IPS-NIHi7 (cell line): ENCODE results near the gene ANXA6.
A peak's percentile ranks its signal among the peaks of the same experiment; 100 is the strongest.

Source experiments
- DNase-seq: peaks from one replicate; pipeline ENCODE4 v3.0.0; 2012; ENCODE audit warnings: mixed read lengths; ENCODE audit errors: extremely low spot score

ANXA6 gene

DNA sequence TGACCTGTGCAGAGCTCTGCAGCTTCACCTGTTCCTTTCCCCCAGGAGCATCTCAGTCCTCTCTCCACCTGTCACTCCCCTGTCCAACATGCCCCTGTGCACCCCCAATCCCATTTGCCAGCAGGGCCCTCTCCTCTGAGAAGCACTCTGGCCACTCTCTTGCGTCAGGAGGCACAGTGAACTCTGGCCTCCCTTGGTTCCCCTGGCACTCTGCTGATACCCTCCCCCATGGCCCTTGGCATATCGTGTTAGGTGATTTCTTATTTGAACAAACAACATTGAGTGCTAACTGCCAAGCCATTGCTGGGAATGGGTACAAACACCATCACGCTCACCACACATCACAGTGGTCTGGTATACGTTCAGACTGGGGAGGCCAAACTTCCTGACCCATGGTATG, 55.8 kb downstream of the ANXA6 start:
- DNase-seq = no peak

DNA sequence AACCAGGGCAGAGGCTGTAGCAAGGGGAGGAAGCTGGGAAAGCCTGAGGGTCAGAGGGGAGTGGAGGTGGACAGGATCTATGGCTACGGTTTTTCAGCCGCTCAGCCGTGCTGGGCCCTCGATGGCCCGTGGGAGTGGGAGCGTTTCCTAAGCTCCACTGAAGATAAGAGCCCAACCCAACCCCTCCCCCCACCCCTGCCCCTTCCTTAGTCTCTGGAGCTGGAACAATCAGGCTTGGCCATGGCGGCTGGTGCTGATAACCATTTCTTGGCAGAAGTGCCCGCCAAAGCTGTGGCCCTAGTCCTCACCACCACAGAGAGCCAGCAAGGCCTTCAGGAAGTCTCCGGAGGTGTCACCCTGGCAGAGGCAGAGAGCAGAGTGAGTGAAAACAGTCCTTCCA, 56.4 kb downstream of the ANXA6 start:
- DNase-seq = no peak

DNA sequence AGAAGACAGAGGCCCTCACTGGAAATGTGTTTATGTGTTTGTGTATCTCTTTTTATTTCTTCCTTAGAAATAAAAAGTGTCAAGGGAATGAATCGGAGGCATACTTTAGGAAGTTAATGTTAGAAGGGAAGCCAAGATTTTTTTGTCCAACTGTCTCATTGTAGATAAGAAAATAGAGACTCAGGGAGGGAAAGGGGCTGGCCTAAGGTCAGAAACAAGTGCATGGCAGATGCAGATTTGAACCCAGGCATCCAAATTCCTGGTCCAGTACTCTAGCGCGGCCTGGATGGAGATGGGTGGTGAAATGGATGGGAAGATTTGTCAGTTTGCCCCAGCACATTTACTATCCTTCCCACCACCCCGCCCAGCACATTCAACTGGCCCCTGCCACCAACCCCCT, 56.9 kb downstream of the ANXA6 start:
- DNase-seq = no peak

DNA sequence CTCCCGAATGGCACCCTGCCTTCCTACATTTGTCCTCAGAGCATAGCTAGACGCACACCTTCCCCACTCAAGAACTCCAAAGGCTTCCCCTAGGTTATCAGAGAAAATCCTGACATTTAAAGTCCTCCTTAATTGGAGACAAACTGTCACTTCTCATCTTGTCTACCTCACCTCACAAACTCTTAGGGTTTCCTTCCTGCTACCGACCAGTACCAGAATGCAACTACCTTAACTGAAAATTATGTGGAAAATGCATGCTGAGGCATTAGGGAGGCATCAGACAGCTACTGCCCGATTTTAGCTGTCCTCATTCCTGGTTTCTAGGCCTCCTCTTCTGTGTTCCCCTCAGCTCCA, 58.8 kb downstream of the ANXA6 start:
- no peak for DNase-seq

DNA sequence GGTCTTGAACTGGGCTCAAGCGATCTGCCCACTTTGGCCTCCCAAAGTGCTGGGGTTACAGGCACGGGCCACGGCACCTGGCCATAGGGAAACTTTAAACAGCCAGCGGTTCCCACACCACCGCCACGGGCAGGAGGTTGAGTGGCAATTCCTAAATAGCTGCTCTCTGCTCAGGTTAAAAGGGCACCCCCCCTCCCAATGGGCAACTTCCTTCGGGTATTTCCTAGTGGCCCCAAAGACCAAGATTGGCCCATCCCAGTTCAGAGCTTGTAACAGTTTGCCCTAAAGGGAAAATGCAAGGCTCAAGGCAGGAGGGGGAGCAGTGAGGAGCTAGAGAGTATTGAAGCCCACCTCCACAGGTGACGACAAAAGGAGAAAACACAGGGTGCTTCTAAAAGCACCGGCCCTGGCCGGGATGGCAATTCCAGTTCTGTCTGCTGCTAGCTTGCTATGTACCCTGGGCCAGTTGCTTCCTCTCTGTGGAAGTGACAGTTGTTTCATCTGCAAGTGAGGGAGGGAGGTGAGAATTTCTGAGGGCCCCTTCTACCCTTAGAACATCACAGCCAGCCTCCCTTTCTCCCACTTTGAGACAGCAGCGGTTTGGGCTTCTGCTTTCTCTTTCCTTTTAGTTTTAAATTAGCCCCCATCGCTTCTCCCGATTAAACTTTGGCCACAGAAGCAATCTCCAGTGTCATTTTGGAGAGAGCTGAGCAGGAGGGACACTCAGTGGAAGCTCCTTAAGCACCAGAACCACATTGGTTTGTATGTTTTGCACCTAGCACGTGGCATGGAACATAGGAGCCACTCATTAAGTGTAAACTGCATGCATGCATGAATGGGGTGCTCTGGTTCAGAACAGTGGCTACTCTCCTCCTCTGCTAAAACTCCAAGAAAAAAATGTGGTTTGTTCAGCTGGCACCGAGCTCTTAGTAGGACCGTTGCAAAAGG, 59.5 kb downstream of the ANXA6 start:
- DNase-seq = no peak

DNA sequence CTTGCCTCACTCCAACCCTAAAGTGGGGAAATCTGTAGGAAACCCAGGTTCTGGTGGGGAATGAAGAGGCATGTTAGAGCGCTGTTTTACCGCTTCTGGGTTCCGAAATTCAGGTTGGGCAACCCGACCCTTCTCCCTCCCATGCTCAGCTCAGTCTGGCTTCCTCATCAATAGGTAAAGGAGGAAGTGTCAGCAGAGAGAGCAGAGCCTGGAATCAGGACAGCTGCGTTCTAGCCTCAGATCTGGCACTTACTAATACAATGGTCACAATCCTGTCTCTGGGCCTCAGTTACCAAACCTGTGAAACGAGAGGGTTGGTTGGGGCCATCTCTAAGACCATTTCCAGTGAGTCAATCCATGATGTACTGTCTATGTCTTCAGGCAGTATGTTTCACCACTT, 60.5 kb downstream of the ANXA6 start:
- no peak for DNase-seq

DNA sequence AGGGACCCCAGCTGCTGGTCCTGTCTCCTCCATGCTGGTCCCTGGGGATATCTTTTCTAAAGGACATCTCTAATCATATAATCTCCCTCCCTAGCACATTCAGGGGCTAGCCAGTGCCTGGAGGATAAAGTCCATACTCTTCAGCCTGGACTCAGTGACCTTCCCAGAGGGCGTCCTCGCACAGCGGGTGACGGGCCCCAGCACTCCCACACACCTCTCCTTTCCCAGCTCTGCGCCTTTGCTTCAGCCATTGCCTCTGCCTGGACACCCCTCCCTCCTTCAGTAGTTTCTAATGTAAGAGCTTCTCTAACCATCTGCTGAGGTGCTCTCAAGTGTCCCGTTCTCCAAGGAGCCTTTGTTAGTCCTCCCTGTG, 61.6 kb downstream of the ANXA6 start:
- DNase-seq = no peak

DNA sequence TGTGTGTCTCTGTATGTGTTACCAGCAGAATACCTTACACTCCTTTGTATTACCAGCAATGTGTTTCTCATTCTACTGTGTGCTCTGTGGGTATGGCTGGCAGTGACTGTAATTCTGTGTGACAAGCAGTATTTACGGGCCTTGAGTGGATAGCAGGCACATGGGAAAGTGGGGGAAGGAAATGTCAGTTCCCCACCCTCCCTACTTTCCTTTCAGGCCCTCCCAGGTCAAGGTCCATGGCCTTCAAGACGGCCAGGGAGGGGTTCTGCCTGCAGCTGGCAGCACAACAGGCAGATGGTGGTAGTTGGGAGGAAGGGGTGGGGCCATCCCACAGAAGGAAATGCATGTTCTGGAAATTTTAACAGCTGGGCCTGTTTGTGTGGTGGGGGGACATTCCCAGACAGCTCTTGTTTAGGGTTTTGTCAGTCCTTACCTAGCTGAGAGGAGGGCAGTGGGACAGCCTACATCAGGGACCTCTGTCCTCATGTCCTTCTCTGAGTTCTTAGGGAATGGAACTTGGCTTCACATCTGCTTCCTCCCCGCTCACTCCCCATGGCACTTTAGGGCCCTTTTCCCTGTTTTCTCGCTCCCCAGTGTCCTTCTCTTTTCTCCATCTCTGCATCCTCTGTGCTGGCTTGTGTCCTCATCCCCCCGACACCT, 62.1 kb downstream of the ANXA6 start:
- no peak for DNase-seq

DNA sequence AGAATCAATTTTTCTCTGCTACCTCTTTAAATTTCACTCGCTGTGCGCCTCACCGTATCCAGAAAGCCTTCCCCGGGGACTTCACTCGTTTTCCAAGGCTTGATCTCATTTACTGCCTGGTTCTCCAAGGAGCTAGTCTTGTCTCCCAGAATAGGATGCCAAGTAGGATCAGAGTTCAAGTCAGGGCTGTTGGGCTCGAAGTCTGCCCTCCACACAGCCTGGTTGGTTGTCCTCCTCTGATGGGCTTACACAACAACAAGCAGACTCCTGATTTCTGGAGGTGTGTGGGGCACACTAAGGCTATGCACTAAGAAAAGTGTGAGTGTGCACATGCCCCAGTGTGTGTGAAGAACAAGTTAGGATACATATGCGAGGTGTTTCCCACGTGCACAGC, 62.7 kb downstream of the ANXA6 start:
- no peak for DNase-seq

DNA sequence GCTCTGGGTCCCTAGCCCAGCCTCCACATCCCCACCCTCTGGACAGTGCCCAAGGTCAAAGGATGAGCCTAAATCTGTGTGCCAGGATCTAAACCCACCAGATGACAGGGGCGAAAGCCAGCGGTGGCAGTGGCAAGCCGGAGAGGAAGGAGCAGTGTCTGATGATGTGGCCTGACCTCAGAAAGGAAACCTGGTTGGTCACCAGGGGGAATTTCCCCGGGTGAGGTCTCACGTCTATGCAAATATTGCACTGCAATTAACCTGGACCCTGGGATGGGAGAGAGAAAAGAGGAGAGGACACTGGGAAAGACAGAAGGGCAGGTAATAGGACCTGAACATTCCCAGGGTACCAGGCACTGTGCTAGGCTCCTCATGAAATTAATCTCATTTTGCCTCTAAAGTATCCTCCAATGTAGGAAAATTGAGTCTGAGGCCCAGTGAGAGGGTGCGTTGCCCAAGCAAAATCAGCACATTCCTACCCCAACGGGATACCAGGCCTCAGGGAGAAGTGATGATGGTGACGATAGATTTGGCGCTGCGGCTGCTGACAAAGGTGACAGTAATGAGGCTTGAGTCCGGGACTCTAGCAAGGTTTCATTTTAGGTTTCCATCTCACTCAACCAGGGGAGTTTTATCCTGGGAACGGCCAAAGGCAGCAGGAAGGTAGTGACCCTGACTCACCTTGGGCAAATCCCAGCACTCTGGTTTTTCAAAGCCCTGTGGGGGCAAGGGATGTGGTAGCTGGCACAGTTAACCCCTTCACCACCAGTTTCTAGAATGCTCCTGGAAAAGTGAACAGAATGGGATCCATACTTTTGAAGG, 63.3 kb downstream of the ANXA6 start:
- DNase-seq = no peak

DNA sequence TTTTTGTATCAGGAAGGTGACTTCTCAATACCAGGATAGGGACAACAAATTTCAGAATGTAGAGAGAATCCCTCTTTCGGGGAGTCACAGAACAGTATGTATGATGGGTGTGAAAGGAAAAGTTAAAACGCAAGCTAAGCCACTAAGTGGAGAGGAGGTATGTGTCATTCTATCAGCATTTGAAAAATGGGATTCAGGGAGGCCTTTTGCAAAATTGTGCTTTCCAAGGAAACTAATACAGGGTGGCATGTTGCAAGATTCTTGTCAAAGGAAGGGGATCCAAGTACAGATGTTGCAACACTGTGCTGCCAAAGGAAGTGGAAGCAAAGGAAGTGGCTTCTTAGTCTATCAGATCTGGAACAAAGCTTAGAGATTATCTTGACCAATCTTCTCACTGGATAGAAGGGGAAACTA, 64.1 kb downstream of the ANXA6 start:
- DNase-seq = no peak

DNA sequence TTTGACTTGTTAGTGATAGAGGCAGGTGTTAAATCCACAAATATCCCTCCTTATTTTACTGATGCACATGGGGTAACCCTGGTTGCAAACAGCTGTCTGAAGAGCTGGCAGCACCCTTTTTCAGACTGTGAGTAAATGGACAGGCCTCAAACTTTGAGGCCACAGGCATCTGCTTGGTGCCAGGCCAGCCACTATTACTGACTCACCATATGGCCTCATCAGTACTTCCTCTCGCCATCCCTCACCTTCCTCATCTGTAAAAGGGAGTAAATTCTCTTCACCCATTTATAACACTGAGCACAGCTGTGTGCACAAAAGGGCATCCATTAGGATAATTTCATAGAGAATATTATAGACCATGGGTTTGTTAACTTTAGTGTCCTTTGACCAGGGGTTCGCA, 64.8 kb downstream of the ANXA6 start:
- DNase-seq = no peak

DNA sequence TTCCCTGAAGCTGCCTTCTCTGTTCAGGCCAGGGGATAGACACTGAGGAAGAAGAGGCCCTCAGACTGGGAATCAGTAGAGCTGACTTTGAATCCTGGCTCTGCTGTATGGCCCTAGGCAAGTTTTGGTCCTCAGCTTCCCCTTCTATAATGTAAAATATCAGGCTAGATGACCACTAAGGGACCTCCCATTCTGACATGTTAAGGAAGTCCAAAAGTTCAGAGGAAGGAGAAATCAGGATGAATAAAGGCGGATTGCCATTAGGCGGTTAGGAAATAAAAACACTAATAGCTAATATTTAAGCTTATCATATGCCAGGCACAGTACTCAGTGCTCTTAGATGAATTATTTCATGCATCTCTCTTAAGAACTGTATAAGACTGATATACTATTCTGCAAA, 67.9 kb downstream of the ANXA6 start:
- DNase-seq = no peak

DNA sequence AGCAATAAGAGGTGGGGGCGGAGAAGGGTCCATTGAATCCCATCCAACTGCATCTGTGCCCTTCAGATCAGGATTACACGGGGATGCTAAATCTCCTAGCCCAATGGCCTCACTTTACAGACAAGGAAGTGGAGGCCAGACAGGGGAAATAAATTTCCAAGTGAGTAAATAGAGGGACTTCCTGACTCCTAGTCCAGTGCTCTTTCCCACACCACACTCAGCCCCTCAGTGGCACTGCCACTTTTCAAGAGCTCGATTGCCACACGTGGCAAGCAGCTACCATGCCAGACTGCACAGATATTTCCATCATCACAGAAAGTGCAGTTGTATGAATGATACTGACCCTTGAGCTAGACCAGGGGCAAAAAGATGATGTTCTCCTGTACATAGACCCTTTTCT, 68.6 kb downstream of the ANXA6 start:
- DNase-seq = no peak

DNA sequence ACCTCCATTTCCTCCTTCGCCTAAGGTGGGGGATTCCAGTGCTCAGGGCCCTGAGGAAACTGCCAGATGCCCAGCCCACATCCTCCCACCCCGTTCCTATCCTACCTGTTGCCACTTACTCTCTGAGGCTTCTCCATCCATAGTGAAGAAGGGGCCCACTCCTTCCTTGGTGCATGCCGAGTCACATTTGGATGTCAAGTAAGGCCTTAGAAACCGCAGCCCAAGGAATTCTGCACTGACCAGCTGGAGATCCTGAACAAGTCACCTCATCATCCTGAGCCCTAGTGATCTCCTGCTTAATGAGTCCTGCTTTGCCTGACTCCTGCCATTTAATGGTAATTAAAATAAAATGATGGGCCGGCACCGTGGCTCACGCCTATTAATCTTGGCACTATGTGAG, 70.1 kb downstream of the ANXA6 start:
- no peak for DNase-seq

DNA sequence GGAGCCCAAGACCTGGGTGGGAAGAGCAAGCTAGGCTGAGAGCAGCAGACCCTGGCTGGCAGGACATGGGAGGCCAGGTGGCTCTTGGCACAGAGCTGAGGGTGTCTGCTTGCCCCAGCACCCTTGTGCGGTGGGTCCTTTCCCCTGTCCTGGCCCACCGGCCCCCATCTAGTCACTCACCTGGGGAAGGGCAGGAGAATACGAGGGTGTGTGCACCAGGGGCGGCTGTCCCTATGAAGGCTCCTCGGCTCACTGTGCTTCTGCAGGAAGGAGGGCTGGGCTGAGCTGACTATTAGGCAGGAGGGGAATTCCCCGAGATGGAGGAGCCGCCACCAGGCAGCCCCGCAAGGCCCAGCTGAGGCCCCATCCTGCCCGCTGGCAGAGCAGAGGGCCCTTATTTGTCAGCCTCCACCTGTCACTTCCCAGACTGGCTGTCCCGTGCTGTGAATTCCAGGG, 70.6 kb downstream of the ANXA6 start:
- DNase-seq = no peak

DNA sequence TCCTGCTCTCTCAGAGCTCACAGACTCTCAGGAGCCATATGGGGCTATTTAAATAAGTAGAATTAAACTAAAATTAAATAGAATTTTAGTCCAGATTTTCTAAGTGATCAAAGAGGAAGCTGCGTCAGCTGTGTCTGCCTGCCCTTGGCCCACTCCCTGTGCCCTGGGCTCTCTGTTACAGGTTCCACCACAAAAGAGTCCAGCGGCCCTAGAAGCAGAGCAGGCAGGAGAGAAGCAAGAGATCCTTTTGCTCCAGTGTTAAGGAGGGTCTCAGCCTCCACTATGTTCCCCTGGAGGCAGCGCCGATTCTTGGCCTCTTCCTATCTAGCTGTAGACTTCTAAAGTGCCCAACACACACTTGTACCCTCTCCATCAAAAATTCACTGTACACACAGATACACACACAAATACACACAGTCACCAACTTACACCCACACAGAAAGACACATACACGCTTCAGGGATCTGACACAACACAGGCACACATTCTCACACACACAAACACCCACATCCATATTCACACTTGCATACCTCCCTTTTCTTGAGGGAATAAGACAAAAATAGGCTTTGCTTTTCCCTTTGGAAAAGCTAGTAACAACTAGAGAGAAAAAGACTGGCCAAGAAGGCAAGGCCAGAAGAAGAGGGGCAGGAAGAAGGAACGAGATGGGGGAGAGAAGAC, 71.2 kb downstream of the ANXA6 start:
- no peak for DNase-seq

DNA sequence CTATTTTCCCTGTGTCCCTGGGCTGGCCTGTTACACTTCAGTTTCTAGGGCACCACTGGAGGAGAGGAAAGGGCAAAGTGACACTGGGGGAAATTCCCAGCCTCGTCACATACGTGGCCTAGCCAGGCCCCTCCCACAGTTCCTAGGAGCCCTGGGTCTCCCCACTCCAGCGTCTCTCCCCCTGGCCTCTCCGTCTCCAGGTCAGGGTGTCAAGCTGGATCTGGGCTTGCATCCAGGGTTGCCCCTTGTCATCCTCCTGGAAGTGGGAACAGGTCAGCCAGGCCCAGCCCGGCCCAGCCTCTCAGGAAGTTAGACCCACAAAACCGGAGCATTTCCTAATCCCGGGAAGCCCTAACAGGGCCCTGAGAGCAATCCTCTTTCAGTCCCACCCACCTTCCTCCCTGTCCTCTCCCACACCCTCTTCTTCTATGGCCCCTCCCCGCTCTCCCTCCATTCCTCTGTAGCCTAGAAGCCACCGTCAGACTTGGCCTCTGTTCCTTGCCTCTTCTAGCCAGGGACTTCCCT, 72.0 kb downstream of the ANXA6 start:
- no peak for DNase-seq

DNA sequence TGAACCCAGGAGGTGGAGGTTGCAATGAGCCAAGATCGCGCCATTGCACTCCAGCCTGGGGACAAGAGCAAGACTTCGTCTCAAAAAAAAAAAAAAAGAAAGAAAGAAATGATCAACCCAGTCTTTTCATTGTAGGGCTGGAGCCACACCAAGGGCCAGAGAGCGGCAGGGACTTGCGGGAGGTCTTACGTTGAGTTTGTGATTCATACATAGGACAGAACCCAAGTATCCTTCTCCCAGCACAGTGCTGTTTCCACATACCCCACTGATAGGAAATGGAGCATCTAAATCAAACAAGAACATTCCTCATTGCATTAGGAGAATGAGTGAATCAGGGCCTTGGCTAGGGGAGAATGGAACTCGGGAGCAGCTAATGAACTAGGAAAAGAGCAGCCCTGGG, 73.2 kb downstream of the ANXA6 start:
- DNase-seq = no peak

DNA sequence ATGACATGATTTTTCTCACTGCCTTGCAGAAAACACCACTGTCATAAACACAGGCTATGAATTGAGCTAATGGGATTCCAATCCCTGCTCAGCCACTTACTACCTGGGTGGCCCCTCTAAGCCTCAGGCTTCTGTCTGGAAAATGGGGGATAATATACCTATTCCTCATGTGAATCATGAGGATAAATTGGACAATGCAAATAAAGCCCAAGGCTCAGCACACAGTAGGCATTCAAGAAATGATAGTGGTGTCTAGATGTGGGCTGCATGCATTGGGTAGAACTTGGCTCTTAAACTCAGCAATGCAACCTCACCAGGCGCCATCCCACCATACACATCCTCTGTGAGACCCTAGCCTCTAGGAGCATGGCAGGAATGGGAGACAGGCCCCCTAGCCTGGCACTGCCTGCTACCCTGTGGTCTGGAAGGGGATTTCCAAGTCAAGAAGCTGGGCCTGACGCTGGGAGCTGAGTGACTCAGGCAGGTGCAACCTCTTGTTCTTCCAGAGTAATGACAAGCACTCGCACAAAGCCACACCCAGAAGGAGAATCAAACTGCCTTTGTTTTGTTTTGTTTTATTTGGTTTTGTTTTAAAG, 74.4 kb downstream of the ANXA6 start:
- DNase-seq = no peak

DNA sequence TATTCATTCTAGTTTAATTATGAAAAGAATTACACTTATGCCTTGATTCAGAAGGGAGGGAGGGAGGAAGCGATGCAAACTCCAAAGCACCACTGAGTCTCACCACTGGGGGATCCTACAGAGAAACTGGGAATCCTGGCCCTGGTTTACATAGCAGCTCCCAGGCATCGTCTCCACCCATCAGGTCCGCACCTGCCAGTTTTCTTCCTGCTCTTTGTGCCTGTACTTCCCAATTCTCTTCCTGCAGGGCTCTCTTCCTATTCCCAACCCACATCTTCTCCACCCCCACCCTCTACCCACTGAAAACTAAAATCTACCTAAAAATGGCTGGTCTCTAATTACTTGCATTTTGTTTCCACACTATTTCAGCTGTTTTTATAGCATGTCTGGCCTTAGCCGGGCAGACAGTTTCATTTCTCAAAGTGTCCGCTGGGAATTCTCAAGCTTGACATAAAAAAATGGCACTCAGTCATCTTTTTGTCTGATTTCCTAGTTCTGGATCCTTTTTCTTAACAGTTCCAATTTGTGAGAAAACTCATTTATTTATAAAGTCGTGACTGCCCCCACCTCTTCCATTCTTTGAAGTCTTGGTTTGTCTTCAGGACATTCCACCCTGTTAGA, 75.2 kb downstream of the ANXA6 start:
- DNase-seq = peak; percentile 75
